ENCODE data around the gene F10. TPM values are rescaled to one million over a fixed set of nuclear protein-coding genes. Genes with fewer than 3 reads are reported as not detected.

The F10 gene
- polyA plus RNA-seq, 1 donor from 2014 or later: not detected

- Histone ChIP-seq H3K27me3 (ENCODE audit: insufficient read depth, low read depth, low read length) (no peaks in the 10 kb centered on the region), H3K4me2 (ENCODE audit: low read length) (no peak overlapping the region), H3F3A (ENCODE audit: insufficient read depth, low read length, poor library complexity, severe bottlenecking) (no peaks in the 10 kb centered on the region), H3K79me2 (replicated peaks; ENCODE audit: insufficient read depth, low read length) (no peaks in the 10 kb centered on the region), H3K36me3 (ENCODE audit: insufficient read depth, low read length) (no peaks in the 10 kb centered on the region), H3K9me3 (ENCODE audit: low read length) (no peaks in the 10 kb centered on the region), H3K27ac (ENCODE audit: low read length) (no peak overlapping the region), H2AFZ (ENCODE audit: low read depth, low read length) (no peak overlapping the region), H3K9ac (ENCODE audit: low read length) (no peak overlapping the region), H3K4me3 (ENCODE audit: low read length) (no peak overlapping the region), H3K9me2 (ENCODE audit: insufficient read depth, low read length) (no peaks in the 10 kb centered on the region), H4K20me1 (ENCODE audit: insufficient read depth) (no peaks in the 10 kb centered on the region)
- TF ChIP-seq CTCF (IDR thresholded peaks at IDR 0.05; ENCODE audit: poor library complexity, severe bottlenecking) (no peak), EP300 (conservative IDR thresholded peaks at IDR 0.05; ENCODE audit: poor library complexity, severe bottlenecking) (no peak), SMC3 (conservative IDR thresholded peaks at IDR 0.05; ENCODE audit: poor library complexity) (no peak), RAD21 (conservative IDR thresholded peaks at IDR 0.05) (no peak), REST (IDR thresholded peaks at IDR 0.05; ENCODE audit: borderline replicate concordance) (no peak), POLR2AphosphoS5 (IDR thresholded peaks at IDR 0.05) (no peak), TAF1 (IDR thresholded peaks at IDR 0.05; ENCODE audit: low read depth) (no peak), EZH2 (IDR thresholded peaks at IDR 0.05; ENCODE audit: borderline replicate concordance, insufficient read depth, low read length, poor library complexity, severe bottlenecking) (no peak), MXI1 (conservative IDR thresholded peaks at IDR 0.05; ENCODE audit: poor library complexity, severe bottlenecking) (no peak)
These were observed 55.7 kb downstream of the F10 start for GRCh38 chr13:113178070-113178895.

- no peak overlapping the region for H2AFZ ChIP-seq (ENCODE audit: low read depth, low read length)
- no peak overlapping the region for H3K4me3 ChIP-seq (ENCODE audit: low read length)
- H3F3A ChIP-seq (ENCODE audit: insufficient read depth, low read length, poor library complexity, severe bottlenecking): no peaks in the 10 kb centered on the region
- no peaks in the 10 kb centered on the region for H4K20me1 ChIP-seq (ENCODE audit: insufficient read depth)
- H3K9me3 ChIP-seq (ENCODE audit: low read length): no peaks in the 10 kb centered on the region
- H3K9me2 ChIP-seq (ENCODE audit: insufficient read depth, low read length): no peaks in the 10 kb centered on the region
- peaks cover 4% of the 10 kb centered on the region for H3K36me3 ChIP-seq (ENCODE audit: insufficient read depth, low read length)
- H3K4me2 ChIP-seq (ENCODE audit: low read length): no peak overlapping the region
- no peaks in the 10 kb centered on the region for H3K27me3 ChIP-seq (ENCODE audit: insufficient read depth, low read depth, low read length)
- TF ChIP-seq REST (IDR thresholded peaks at IDR 0.05; ENCODE audit: borderline replicate concordance) (no peak), POLR2AphosphoS5 (IDR thresholded peaks at IDR 0.05) (no peak), TAF1 (IDR thresholded peaks at IDR 0.05; ENCODE audit: low read depth) (no peak), EP300 (conservative IDR thresholded peaks at IDR 0.05; ENCODE audit: poor library complexity, severe bottlenecking) (no peak), CTCF (IDR thresholded peaks at IDR 0.05; ENCODE audit: poor library complexity, severe bottlenecking) (no peak), SMC3 (conservative IDR thresholded peaks at IDR 0.05; ENCODE audit: poor library complexity) (no peak)
- H3K27ac ChIP-seq (ENCODE audit: low read length): no peak overlapping the region
- no peaks in the 10 kb centered on the region for H3K79me2 ChIP-seq (replicated peaks; ENCODE audit: insufficient read depth, low read length)
- H3K9ac ChIP-seq (ENCODE audit: low read length): no peak overlapping the region
These were observed 56.2 kb downstream of the F10 start for GRCh38 chr13:113178896-113179167.

Measured in neural cell (in vitro differentiated cells).